ENCODE measurements around the gene PRKD1. TPM values are rescaled to one million over a fixed set of nuclear protein-coding genes. Genes with fewer than 3 reads are reported as not detected.

Gene PRKD1
- total and polyA plus RNA-seq, 10 of the 15 experiments (the other 5 are each of a cell fraction or from before 2014, with no cell fraction given), result 0.02 to 0.56 TPM; not detected in 8

DNA sequence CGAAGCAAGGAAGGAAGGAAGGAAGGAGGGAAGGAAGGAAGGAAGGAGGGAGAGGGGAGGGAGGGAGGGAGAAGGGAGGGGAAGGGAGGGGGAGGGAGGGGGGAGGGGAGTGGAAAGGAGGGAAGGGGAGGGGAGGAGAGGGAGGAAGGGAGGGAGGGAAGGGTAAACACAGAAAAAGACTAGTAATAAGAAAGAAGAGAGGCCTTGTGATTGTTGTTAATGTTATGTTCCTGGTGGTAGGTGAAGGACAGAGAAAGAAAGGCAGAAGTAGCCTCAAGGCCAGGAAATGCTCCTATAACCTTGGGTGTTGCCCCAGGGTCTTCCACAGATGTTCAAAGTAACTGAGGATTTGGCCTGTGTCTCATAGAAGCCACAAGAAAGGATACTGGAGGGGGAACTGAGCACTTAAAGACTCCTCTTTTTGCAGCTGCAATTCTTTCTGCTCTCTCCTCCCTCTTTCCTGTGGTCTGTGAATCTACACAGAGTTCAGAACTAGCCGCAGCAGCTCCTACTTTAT, 164.2 kb downstream of the PRKD1 start:
- Histone ChIP-seq H3K27me3 (replicated peaks in 1 of 2; ENCODE audit: control insufficient read depth in 2 of 2, insufficient read depth in 2 of 2, low read length in 1 of 2) (no peaks in the 10 kb centered on the region), H3K9ac (ENCODE audit: control insufficient read depth, insufficient read depth, low read length) (no peak overlapping the region), H3K4me1 (ENCODE audit: control insufficient read depth, insufficient read depth, low read length) (no peaks in the 10 kb centered on the region), H4K20me1 (ENCODE audit: control insufficient read depth, insufficient read depth) (no peaks in the 10 kb centered on the region), H3K79me2 (ENCODE audit: control insufficient read depth, insufficient read depth, low read length) (no peaks in the 10 kb centered on the region), H3K9me3 (replicated peaks; ENCODE audit: control insufficient read depth, insufficient read depth, low read length) (no peaks in the 10 kb centered on the region), H2AFZ (ENCODE audit: control insufficient read depth, low read depth, low read length) (no peak overlapping the region), H3K4me3 (no peak overlapping the region), H3K36me3 (ENCODE audit: control insufficient read depth in 2 of 2, insufficient read depth in 2 of 2, low read length in 1 of 2) (no peaks in the 10 kb centered on the region), H3K4me2 (ENCODE audit: control insufficient read depth, insufficient read depth) (no peak overlapping the region), H3K27ac (ENCODE audit: control insufficient read depth, insufficient read depth) (no peak overlapping the region)
- intact Hi-C loops (cut with micrococcal nuclease; ENCODE audit: unreplicated experiment) (no loop called here), in situ Hi-C loops (cut with MboI) (no loop called here)
- ATAC-seq (no peak), DNase-seq (ENCODE audit: low read depth, low spot score) (no peak), FAIRE-seq (no peak)
- ChIA-PET RAD21 (ENCODE audit: unreplicated experiment) (no interaction called here), SMC1A (ENCODE audit: uncharacterized antibody, unreplicated experiment) (no interaction called here), CTCF (no interaction called here), POLR2A (no interaction called here)
- TF ChIP-seq NRF1 (conservative IDR thresholded peaks at IDR 0.05; ENCODE audit: low read depth, low read length), result no peak
- TF ChIP-seq SREBF1 (IDR thresholded peaks at IDR 0.05; ENCODE audit: low read length), result no peak
- no peak for TF ChIP-seq KAT2A (conservative IDR thresholded peaks at IDR 0.05; ENCODE audit: control insufficient read depth, low read depth, low read length)
- TF ChIP-seq SMC3 (IDR thresholded peaks at IDR 0.05; ENCODE audit: borderline replicate concordance, low read length), result no peak
- TF ChIP-seq CHD4 (IDR thresholded peaks at IDR 0.05), result no peak
- TF ChIP-seq PAX8 (IDR thresholded peaks at IDR 0.05), result no peak
- no peak for TF ChIP-seq CEBPZ (IDR thresholded peaks at IDR 0.05; ENCODE audit: low read depth, low read length)
- TF ChIP-seq, protein P1, sequence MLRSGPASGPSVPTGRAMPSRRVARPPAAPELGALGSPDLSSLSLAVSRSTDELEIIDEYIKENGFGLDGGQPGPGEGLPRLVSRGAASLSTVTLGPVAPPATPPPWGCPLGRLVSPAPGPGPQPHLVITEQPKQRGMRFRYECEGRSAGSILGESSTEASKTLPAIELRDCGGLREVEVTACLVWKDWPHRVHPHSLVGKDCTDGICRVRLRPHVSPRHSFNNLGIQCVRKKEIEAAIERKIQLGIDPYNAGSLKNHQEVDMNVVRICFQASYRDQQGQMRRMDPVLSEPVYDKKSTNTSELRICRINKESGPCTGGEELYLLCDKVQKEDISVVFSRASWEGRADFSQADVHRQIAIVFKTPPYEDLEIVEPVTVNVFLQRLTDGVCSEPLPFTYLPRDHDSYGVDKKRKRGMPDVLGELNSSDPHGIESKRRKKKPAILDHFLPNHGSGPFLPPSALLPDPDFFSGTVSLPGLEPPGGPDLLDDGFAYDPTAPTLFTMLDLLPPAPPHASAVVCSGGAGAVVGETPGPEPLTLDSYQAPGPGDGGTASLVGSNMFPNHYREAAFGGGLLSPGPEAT (IDR thresholded peaks at IDR 0.05; ENCODE audit: low read depth), result no peak
- TF ChIP-seq JUND (IDR thresholded peaks at IDR 0.05; ENCODE audit: low read depth, low read length), result no peak
- no peak for TF ChIP-seq TCF7 (IDR thresholded peaks at IDR 0.05; ENCODE audit: borderline replicate concordance)
- TF ChIP-seq POLR2AphosphoS2 (IDR thresholded peaks at IDR 0.05; ENCODE audit: low read depth, low read length), result no peak
- TF ChIP-seq, protein P2, sequence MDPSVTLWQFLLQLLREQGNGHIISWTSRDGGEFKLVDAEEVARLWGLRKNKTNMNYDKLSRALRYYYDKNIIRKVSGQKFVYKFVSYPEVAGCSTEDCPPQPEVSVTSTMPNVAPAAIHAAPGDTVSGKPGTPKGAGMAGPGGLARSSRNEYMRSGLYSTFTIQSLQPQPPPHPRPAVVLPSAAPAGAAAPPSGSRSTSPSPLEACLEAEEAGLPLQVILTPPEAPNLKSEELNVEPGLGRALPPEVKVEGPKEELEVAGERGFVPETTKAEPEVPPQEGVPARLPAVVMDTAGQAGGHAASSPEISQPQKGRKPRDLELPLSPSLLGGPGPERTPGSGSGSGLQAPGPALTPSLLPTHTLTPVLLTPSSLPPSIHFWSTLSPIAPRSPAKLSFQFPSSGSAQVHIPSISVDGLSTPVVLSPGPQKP (IDR thresholded peaks at IDR 0.05; ENCODE audit: low read depth, low read length), result no peak
- TF ChIP-seq SIN3A (IDR thresholded peaks at IDR 0.05; ENCODE audit: low read depth, low read length), result no peak
- TF ChIP-seq ZNF622 (IDR thresholded peaks at IDR 0.05), result no peak
- TF ChIP-seq, protein P3, sequence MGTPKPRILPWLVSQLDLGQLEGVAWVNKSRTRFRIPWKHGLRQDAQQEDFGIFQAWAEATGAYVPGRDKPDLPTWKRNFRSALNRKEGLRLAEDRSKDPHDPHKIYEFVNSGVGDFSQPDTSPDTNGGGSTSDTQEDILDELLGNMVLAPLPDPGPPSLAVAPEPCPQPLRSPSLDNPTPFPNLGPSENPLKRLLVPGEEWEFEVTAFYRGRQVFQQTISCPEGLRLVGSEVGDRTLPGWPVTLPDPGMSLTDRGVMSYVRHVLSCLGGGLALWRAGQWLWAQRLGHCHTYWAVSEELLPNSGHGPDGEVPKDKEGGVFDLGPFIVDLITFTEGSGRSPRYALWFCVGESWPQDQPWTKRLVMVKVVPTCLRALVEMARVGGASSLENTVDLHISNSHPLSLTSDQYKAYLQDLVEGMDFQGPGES (IDR thresholded peaks at IDR 0.05), result no peak
- no peak for TF ChIP-seq EED (IDR thresholded peaks at IDR 0.05; ENCODE audit: low read depth)
- TF ChIP-seq CBX5 (IDR thresholded peaks at IDR 0.05; ENCODE audit: low read depth), result no peak
- TF ChIP-seq WRNIP1 (IDR thresholded peaks at IDR 0.05; ENCODE audit: borderline replicate concordance, low read depth, low read length), result no peak
- BruUV-seq (replicated peaks), result no TSS peak
- whole genome bisulfite sequencing (ENCODE audit: insufficient coverage, insufficient replicate concordance, low lambda C conversion rate, missing lambda C conversion rate), result 91% methylated on average over 1 of the region's 2 CpGs
